CD4-positive, alpha-beta T cell treated with Interleukin-6 at 100 ng/mL for 8 hours (primary cell): ENCODE data around the gene TNPO3.
"Not testable (repeated sequence)": the region's sequence is repeated elsewhere in the genome, so short reads cannot be mapped to it uniquely, and the experiment has no call there.

Experiments
- DNase-seq: peaks from one replicate; pipeline ENCODE4 v3.0.0-alpha.2; 2020; ENCODE audit warnings: mixed read lengths, low spot score

The TNPO3 gene

GRCh38 chr7:129069021-129069420 lies 14.1 kb upstream of the TNPO3 start:
- DNase-seq = no peak

DNA sequence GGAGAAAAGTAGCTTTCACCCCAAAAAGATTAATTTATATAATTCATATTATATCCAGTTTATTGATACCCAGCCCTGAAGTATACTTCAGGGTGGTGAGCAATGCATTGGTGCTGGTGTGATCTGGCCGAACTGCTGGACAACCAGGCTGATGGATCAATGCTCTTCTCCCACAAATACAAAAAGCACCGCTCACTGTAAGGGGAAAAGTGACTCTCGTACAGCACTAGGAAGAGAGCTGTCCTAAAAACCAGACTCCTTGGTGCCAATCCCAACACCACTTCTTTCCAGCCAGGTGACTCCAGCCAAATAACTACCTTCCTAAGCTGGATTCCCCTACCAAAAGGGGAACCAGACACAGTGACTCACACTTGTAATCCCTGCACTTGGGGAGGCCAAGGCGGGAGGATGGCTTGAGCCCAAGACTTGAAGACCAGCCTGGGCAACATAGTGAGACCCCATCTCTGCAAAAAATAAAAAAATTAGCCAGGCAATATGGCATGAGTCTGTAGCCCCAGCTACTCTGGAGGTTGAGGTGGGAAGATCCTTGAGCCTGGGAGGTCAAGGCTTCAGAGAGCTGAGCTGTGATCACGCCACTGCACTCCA lies 13.1 kb upstream of the TNPO3 start:
- DNase-seq = no peak

GRCh38 chr7:129067132-129067561 lies 12.2 kb upstream of the TNPO3 start:
- DNase-seq = not testable (repeated sequence)

GRCh38 chr7:129066290-129067131 lies 11.6 kb upstream of the TNPO3 start:
- no peak for DNase-seq

GRCh38 chr7:129055861-129056464 lies 1.1 kb upstream of the TNPO3 start:
- no peak for DNase-seq

DNA sequence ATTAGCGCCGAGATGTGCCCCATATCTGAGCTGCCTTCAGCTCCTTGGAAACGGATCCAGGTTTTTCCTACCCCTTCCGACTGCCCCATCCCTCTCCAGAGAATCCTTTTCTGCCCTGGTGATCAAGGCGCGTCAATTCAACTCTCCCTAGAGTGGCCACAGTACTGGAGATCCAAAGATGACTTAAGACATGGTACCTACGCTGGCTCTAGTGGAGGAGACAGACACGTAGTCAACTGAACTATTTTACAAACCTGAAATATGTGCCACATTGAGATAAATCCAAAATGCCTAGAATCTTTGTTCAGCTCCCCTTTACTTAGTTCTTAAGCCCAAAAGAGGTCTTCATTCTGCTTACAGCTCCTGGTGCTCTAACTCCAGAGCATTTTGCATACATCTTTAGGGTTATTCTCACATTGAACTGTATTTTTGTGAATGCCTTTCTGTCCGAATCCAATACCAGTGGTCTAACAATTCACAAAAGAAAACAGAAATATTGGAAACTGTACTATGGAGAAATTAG lies 444 bp upstream of the TNPO3 start:
- DNase-seq = no peak

- DNase-seq = no peak
Measured at GRCh38 chr7:129053938-129054437, 923 bp downstream of the TNPO3 start.

- DNase-seq = no peak
Measured at GRCh38 chr7:129052441-129052840, 2.5 kb downstream of the TNPO3 start.

GRCh38 chr7:129051459-129051858 lies 3.5 kb downstream of the TNPO3 start:
- not testable (repeated sequence) for DNase-seq

DNA sequence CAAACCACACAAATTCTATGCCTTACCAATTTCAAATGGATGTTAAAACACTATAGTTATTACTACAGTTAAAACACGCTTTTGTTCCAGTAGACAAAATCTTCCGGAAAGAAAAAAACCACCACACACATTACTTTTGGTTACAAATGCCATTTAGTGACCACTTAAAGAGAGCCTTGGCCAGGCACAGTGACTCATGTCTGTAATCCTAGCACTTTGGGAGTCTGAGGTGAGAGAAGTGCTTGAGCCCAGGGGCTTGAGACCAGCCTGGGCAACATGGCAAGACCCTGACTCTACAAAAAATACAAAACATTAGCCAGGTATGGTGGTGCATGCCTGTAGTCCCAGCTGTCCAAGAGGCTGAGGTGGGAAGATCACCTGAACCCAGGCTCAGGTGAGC lies 7.2 kb downstream of the TNPO3 start:
- DNase-seq = no peak

- DNase-seq = no peak
Measured at GRCh38 chr7:129045682-129046081, 9.2 kb downstream of the TNPO3 start.

DNA sequence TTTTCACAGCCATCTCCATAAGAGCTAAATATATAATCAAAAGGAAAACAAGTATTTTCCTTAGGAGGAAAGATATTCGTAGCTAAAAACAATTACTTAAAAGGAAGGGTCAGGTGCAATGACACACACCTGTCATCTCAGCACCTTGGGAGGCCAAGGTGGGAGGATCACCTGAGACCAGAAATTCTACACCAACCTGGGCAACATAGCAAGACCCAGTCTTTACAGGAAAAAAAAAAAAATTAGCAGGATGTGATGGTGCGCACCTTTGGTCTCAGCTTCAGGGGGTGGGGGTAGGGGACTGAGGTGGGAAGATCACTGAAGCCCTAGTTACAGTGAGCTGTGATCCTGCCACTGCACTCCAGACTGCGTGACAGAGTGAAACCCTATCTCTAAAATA lies 11.9 kb downstream of the TNPO3 start:
- no peak for DNase-seq

DNA sequence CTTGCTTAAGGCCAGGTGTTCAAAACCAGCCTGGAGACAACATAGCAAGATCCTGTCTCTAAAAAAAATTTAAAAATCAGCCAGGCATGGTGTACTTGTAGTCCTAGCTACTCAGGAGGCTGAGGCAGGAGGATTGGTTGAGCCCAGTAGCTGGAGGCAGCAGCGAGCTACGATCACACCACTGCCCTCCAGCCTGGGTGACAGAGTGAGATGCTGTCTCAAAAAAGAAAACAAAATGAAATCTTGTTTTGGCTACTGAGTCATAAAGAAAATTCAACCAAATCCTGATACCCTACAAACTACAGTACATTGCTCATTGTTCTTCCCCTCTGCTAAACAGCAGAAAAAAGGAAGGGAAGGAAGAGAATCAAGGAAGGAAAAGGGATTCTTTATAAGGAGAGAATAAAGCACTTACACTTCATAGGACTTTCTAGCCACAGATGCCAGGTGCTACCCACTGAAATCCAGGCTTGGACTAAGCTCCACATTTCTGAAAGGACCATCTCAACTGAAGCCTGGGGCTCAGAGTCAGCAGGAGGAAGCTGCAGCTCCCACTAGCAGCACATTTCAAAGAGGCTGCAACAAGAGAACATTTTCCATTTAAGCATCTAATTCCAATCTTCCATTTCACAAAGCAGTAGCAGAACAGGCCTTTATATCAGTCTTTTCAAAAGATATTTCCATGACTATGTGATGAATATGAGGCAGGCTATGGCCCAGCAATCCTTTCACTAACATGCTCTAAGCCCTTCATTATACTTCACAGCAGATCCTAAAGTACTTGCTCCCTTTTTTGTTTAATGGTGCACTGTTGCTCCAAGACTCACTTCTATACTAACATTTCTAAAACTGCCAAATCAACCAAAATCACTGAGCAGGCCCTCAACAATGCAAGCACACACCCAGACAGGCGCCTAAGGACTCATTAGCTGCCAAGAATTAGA lies 13.5 kb downstream of the TNPO3 start:
- DNase-seq = no peak

- not testable (repeated sequence) for DNase-seq
Measured at GRCh38 chr7:129038468-129038867, 16.4 kb downstream of the TNPO3 start.

DNA sequence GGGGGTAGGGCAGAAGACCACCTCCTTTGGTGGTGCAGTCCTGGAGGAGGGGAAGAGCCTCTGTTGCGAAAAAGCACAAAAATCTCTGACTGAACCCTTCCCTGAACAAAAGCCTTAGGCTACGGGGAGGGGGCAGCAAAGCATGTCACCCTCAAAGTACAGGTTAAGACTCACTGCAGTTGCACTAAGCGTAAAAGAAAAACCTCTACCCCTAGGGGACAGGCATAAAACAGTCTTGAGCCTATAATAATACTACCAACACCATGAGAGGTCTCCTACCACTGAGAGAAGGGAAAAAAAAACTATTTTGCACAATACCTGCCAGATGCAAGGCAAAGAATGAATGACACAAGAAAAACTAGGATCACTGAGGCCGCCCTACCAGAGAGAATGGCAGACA lies 17.3 kb downstream of the TNPO3 start:
- DNase-seq = no peak

DNA sequence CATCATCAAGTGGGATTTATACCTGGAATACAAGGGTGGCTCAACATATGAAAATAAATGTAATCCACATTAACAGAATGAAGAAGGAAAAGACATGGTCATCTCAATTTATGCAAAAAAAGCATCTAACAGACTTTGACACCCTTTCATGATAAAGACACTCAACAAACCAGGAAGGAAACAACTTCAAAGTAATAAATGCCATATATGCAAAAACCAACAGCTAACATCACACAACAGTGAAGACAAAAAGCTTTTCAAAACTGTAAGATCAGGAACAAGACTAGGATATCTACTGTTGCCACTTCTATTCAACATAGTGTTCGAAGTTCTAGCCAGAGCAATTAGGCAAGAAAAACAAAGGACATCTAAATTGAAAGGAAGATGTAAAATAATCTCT lies 22.9 kb downstream of the TNPO3 start:
- no peak for DNase-seq

- no peak for DNase-seq
Measured at GRCh38 chr7:129030440-129030839, 24.5 kb downstream of the TNPO3 start.

DNA sequence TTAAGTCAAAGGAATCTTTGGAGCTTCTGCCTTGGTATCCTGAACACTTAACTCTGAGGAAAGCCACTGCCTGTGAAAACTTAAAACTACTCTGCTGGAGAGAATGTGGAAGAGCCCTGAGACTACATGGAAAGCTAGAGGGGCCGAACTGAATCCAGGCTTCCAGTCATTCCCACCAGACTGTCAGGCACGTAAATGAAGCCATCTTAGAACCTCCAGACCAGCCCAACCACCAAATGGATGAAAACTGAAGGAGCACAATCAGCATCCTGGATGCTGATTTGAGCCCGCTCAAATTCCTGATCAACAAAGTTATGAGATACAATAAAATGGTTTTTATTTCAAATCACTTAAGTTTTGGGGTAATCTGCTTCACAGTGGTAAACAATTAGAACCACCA lies 30.8 kb downstream of the TNPO3 start:
- DNase-seq = no peak

DNA sequence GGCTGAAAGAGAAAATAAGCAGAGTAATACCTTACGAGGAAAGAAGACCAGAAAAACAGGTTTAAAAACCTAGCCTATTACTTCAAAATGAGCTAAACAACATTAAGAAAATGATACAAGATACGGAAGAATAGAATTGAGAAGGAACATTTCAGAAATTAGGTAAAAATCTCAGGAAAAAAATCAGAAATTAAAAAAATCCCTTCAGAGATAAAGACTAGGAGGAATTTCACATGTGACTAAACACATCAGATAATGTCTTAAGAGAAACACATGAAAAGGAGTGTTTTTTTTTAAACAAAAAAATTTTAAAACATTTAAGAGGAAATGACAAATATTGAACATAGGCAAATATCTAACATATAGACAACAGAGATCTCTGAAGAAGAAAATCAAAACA lies 33.3 kb downstream of the TNPO3 start:
- DNase-seq = no peak

GRCh38 chr7:129017933-129018538 lies 36.9 kb downstream of the TNPO3 start:
- DNase-seq = no peak

GRCh38 chr7:129017264-129017663 lies 37.6 kb downstream of the TNPO3 start:
- DNase-seq = no peak
